Testis (tissue), 3 donors: ENCODE data around the gene RAB7A. TPM values are rescaled to one million over a fixed set of nuclear protein-coding genes. Genes with fewer than 3 reads are reported as not detected.
"Not testable (repeated sequence)": the region's sequence is repeated elsewhere in the genome, so short reads cannot be mapped to it uniquely, and the experiment has no call there.

Source experiments
- DNase-seq: peaks from one replicate; pipeline ENCODE4 v3.0.0-alpha.2; 2019
- H3K27ac ChIP-seq, 2 donors: fragments of 200-600 bp; sonication (generic); one replicate each; pipeline ENCODE4 v1.5.1; 2019
- H3K27me3 ChIP-seq: fragments of 200-600 bp; sonication (generic); one replicate; pipeline ENCODE4 v1.5.1; 2019
- H3K36me3 ChIP-seq: fragments of 200-600 bp; sonication (generic); one replicate; pipeline ENCODE4 v1.5.1; 2017; ENCODE audit warnings: low read depth; ENCODE audit errors: missing control alignments
- H3K4me1 ChIP-seq: fragments of 200-600 bp; sonication (generic); one replicate; pipeline ENCODE4 v1.5.1; 2019
- H3K4me3 ChIP-seq, 2 donors: fragments of 200-600 bp; sonication (generic); one replicate each; pipeline ENCODE4 v1.5.1; 2017 to 2019
- H3K9me3 ChIP-seq: fragments of 200-600 bp; sonication (generic); one replicate; pipeline ENCODE4 v1.5.1; 2017
- POLR2A ChIP-seq: fragments of 450-650 bp; IDR thresholded peaks from one replicate; pipeline ENCODE4 v1.6.1; 2017; ENCODE audit warnings: antibody characterized with exemption, mild to moderate bottlenecking, moderate library complexity
- WGBS, 2 donors: methylation state at CpG; one replicate each; pipeline ENCODE4 v1.1.5; 2018; 5-methylcytosine and 5-hydroxymethylcytosine counted together
- intact Hi-C: fragments of 100-400 bp; cut with DNase I; formaldehyde crosslinking; loops from one replicate; pipeline ENCODE4 v1.15.1; 2023; ENCODE audit warnings: low total_unique reads
- polyA plus RNA-seq: library from polyadenylated mRNA; stranded (reverse); fragments of 350-450 nt; fragmentation: Illumina TruSeq; extraction: RNeasy Lipid Tissue Mini Kit (QIAGEN cat#74804); gene quantifications from one replicate; pipeline ENCODE4 v1.2.3, GENCODE V29; 2014; ENCODE audit warnings: low read depth, low replicate concordance; ENCODE audit not compliant: insufficient read depth
- total RNA-seq, 2 donors: library from RNA; depleted of rRNA; stranded (reverse); fragments of >200 nt; gene quantifications; one replicate each; pipeline ENCODE4 v1.2.3, GENCODE V29; 2016
- TF ChIP-seq, protein P1 (sequence below), 3 experiments: fragments of 450-650 bp in 2 of 3; fragments of 200-600 bp in 1 of 3; sonication (generic) in 1 of 3; IDR thresholded peaks; one replicate each; pipeline ENCODE4 v1.5.1; 2016 to 2019; ENCODE audit warnings: antibody characterized with exemption in 3 of 3, mild to moderate bottlenecking in 2 of 3, moderate library complexity in 1 of 3

Gene RAB7A
- total and polyA plus RNA-seq, 3 donors from 2014 or later, result 148 to 152 (median 150) TPM

DNA sequence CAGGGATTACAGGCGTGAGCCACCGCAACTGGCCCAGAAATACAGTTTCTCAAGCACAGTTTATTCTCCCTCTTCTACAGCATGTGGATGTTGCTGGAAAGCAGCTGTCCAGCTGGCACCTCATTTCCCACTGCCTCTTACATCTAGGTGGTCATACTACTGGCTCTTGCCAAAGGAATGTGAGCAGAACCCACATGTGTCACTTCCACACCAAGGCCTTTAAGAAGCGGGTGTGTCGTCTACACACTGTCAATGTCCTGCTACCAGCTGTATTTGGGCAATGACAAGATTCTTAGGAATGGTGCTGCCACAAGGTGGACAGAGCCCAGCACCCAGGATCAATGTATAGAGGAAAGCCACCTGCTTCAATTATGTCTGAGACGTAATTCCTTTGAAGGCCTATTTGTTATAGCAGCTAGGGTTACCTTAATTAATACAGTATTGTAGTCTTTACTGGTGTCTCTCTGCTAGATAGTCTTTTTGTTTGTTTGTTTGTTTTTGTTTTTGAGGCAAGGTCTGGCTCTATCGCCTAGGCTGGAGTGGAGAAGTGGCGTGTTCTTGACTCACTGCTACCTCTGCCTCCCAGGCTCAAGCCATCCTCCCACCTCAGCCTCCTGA is 15.1 kb upstream of the RAB7A start:
- Histone ChIP-seq H3K27ac (no peak overlapping the region), H3K9me3 (no peaks in the 10 kb centered on the region), H3K4me1 (no peaks in the 10 kb centered on the region), H3K36me3 (no peaks in the 10 kb centered on the region), H3K27me3 (no peaks in the 10 kb centered on the region), H3K4me3 (no peak overlapping the region)
- 93 to 94% methylated on average over 7 of the region's 7 CpGs for WGBS, 2 donors
- intact Hi-C loops, result no loop called here
- no peak for TF ChIP-seq POLR2A
- TF ChIP-seq, protein P1, sequence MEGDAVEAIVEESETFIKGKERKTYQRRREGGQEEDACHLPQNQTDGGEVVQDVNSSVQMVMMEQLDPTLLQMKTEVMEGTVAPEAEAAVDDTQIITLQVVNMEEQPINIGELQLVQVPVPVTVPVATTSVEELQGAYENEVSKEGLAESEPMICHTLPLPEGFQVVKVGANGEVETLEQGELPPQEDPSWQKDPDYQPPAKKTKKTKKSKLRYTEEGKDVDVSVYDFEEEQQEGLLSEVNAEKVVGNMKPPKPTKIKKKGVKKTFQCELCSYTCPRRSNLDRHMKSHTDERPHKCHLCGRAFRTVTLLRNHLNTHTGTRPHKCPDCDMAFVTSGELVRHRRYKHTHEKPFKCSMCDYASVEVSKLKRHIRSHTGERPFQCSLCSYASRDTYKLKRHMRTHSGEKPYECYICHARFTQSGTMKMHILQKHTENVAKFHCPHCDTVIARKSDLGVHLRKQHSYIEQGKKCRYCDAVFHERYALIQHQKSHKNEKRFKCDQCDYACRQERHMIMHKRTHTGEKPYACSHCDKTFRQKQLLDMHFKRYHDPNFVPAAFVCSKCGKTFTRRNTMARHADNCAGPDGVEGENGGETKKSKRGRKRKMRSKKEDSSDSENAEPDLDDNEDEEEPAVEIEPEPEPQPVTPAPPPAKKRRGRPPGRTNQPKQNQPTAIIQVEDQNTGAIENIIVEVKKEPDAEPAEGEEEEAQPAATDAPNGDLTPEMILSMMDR (IDR thresholded peaks at IDR 0.05), result no peak
- no peak for DNase-seq

DNA sequence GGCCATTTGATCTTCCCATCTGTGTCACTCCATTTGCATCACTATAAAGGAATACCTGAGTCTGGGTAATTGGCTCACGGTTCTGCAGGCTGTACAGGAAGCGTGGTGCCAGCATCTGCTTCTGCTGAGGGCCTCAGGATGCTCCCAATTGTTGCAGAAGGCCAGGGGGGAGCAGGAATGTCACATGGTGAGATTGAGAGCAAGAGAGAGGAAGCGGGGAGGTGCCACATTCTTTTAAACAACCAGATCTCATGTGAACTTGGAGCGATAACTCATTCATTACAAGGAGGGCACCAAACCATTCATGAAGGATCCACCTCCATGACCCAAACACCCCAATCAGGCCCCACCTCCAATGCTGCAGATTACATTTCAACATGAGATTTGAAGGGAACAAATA is 13.1 kb upstream of the RAB7A start:
- WGBS, 2 donors, result 88 to 94% methylated on average over 4 of the region's 4 CpGs
- Histone ChIP-seq H3K4me1 (no peaks in the 10 kb centered on the region), H3K9me3 (no peaks in the 10 kb centered on the region), H3K27ac (no peak overlapping the region), H3K27me3 (no peaks in the 10 kb centered on the region), H3K36me3 (no peaks in the 10 kb centered on the region), H3K4me3 (no peak overlapping the region)
- DNase-seq, result no peak
- TF ChIP-seq, protein P1 (IDR thresholded peaks at IDR 0.05), result no peak
- TF ChIP-seq POLR2A, result no peak
- intact Hi-C loops, result no loop called here

DNA sequence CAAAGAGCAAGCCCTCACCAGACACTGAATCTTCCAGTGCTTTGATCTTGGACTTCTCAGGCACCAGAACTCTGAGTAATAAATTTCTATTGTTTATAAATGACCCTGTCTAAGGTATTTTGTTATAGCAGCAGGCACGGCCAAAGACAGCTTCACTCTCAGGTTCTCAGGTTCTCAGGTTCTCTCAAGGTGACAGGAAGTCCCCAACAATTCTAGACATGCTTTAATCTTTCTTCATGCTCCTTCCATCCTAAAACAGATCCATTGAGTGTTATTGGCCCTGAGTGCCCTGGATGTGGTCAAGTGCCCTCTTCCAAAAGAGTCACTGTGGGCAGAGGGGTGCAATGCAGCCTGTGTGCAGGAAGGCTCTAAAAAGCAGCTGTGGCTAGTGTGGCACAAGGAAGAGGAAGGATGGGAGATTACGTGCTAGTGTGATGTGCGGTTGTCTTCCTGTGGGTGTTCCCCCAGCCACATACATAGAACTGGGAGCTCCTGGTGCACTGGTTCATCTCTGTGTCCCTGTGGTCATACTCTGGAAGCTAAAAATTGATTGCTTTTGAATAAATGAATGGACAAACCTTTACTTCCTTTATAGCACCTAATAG is 11.0 kb upstream of the RAB7A start:
- no peak for DNase-seq
- no peaks in the 10 kb centered on the region for H3K27me3 ChIP-seq
- no peaks in the 10 kb centered on the region for H3K36me3 ChIP-seq
- H3K27ac ChIP-seq, result no peak overlapping the region
- no peaks in the 10 kb centered on the region for H3K9me3 ChIP-seq
- 82 to 86% methylated on average over 3 of the region's 3 CpGs for WGBS, 2 donors
- H3K4me3 ChIP-seq, result no peak overlapping the region
- TF ChIP-seq, protein P1 (IDR thresholded peaks at IDR 0.05), result no peak
- TF ChIP-seq POLR2A, result no peak
- no peaks in the 10 kb centered on the region for H3K4me1 ChIP-seq
- intact Hi-C loops, result no loop called here

GRCh38 chr3:128718892-128719291 is 7.1 kb upstream of the RAB7A start:
- DNase-seq, intact Hi-C loops, H3K9me3 ChIP-seq, H3K4me3 ChIP-seq, H3K36me3 ChIP-seq, H3K27ac ChIP-seq, H3K4me1 ChIP-seq, H3K27me3 ChIP-seq: not testable (repeated sequence)
- 87 to 93% methylated on average over 7 of the region's 7 CpGs for WGBS, 2 donors

DNA sequence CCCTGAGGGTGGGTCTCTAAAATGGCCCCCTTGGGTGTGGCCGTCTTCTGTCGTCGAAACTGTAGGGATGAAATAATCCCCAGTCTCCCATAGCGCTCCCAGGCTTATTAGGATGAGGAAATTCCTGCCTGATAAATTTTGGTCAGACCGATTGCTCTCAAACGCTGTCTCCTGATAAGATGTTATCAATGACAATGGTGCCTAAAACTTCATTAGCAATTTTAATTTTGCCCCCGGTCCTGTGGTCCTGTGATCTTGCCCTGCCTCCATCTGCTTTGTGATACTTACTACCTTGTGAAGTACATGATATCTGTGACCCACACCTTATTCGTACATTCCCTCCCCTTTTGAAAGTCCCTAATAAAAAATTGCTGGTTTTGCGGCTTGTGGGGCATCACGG is 5.1 kb upstream of the RAB7A start:
- WGBS, 2 donors, result 49 to 62% methylated on average over 10 of the region's 10 CpGs
- H3K36me3 ChIP-seq, result no peaks in the 10 kb centered on the region
- H3K4me1 ChIP-seq, result no peaks in the 10 kb centered on the region
- H3K9me3 ChIP-seq, result no peaks in the 10 kb centered on the region
- DNase-seq, result no peak
- intact Hi-C loops, result no loop called here
- no peaks in the 10 kb centered on the region for H3K27me3 ChIP-seq
- H3K4me3 ChIP-seq, result no peak overlapping the region
- TF ChIP-seq, protein P1 (IDR thresholded peaks at IDR 0.05), result no peak
- no peak for TF ChIP-seq POLR2A
- H3K27ac ChIP-seq, result no peak overlapping the region
